Naive thymus-derived CD8-positive, alpha-beta T cell (primary cell): Measurements from ENCODE around the gene TTC28. TPM values are rescaled to one million over a fixed set of nuclear protein-coding genes. Genes with fewer than 3 reads are reported as not detected.
"Not testable (repeated sequence)": the region's sequence is repeated elsewhere in the genome, so short reads cannot be mapped to it uniquely, and the experiment has no call there.

Experiments
- ATAC-seq, 2 donors: fragments of 150-1000 bp; cut with Tn5 transposase in 1 of 2; sonication (Bioruptor Pico), chemical (Tn5 transposase) in 1 of 2; 1 replicate in 1 of 2; 2 replicates in 1 of 2; pipeline ENCODE4 v1.10.0; 2021; ENCODE audit warnings: mild to moderate bottlenecking in 2 of 2, moderate library complexity in 2 of 2
- POLR2A ChIA-PET: fragments of 350-600 bp; sonication (Branson Sonifier 250); formaldehyde crosslinking; loops from one replicate; lab custom pipeline; 2021; ENCODE audit warnings: antibody characterized with exemption; lab: Charles Lee
- DNase-seq, 10 donors: peaks; one replicate each; pipeline versions ENCODE4 v3.0.0 to v3.0.0-alpha.2; 2020 to 2022
- H3K27ac Mint-ChIP-seq, 10 donors: one replicate each; pipeline ENCODE4 v1.8.0; 2020 to 2022; ENCODE audit warnings: mild to moderate bottlenecking in 10 of 10, mixed read lengths in 10 of 10, moderate library complexity in 4 of 10, inconsistent platforms in 1 of 10
- H3K27me3 Mint-ChIP-seq, 5 donors: one replicate each; pipeline ENCODE4 v1.8.0; 2021 to 2022; ENCODE audit warnings: mixed read lengths in 5 of 5
- H3K36me3 Mint-ChIP-seq, 3 donors: one replicate each; pipeline ENCODE4 v1.8.0; 2020 to 2022; ENCODE audit warnings: mixed read lengths in 3 of 3, mild to moderate bottlenecking in 2 of 3, inconsistent platforms in 1 of 3
- H3K4me1 Mint-ChIP-seq, 4 donors: one replicate each; pipeline ENCODE4 v1.8.0; 2021 to 2022; ENCODE audit warnings: mixed read lengths in 4 of 4
- H3K4me3 Mint-ChIP-seq, 10 donors: one replicate each; pipeline ENCODE4 v1.8.0; 2020 to 2022; ENCODE audit warnings: mild to moderate bottlenecking in 10 of 10, mixed read lengths in 10 of 10, moderate library complexity in 6 of 10, inconsistent platforms in 1 of 10
- H3K9me3 Mint-ChIP-seq, 9 donors: one replicate each; pipeline ENCODE4 v1.8.0; 2020 to 2022; ENCODE audit warnings: mixed read lengths in 9 of 9, mild to moderate bottlenecking in 3 of 9, inconsistent platforms in 1 of 9, moderate library complexity in 1 of 9
- polyA plus RNA-seq, 3 donors: library from polyadenylated mRNA; unstranded; fragments of 300-500 nt; fragmentation: Illumina TruSeq; gene quantifications; one replicate each; pipeline ENCODE4 v1.2.3, GENCODE V29; 2021
- total RNA-seq, 8 experiments: library from RNA in 2 of 8; stranded (reverse) in 2 of 8; gene quantifications; one replicate each; pipeline ENCODE4 v1.2.3 and lab custom pipeline; 2021 to 2026

The TTC28 gene
- total and polyA plus RNA-seq, 5 experiments from 2014 or later, result 0.44 to 6.4 (median 1.3) TPM

DNA sequence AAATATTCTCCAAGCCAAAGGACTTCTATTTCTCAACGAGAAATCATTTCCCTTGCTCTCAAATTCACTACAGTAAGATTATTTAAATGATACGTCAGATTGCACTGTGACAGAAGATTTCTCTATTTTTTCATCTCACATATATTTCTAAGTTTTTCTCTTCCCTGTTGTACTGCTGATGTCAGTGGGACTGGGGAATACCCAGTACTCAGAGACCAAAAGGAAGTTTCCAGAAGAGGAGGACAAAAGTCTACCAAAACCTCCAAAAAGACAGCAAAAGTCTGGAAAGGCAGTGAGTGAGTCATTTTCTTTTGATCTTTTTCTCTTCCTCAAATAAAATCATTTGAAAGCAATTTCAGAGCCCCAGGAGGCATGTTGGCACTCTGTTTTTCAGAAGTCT, 610.8 kb downstream of the TTC28 start:
- DNase-seq (no peak), ATAC-seq (no peak)
- Mint-ChIP-seq H3K27ac (no peak overlapping the region), H3K27me3 (peaks cover 0 to 5% (median 0%) of the 10 kb centered on the region in 5 donors), H3K4me3 (no peak overlapping the region), H3K9me3 (peaks cover 0 to 6% (median 0%) of the 10 kb centered on the region in 9 donors), H3K4me1 (no peaks in the 10 kb centered on the region), H3K36me3 (peaks cover 7 to 12% (median 11%) of the 10 kb centered on the region in 3 donors)
- POLR2A ChIA-PET, result no interaction called here

DNA sequence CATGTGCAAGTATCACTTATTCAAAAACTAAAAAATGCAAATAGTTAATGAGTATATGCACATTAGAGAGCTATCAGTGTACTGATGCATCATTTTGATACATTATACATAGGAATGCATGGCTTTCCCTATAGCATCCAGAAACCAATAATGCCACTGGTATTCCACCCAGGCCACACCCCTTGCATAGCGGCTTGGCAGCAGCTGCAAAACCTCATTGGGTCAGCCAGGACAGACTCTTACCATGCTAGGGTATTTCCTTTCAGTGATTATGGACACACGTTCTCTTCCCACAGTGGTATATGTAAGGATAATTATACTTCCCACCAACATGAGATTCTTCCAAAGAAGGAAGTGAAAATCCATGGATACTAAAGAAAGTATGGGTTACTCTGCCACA, 614.7 kb downstream of the TTC28 start:
- Mint-ChIP-seq H3K9me3 (peaks cover 0 to 27% (median 0%) of the 10 kb centered on the region in 9 donors), H3K4me1 (no peaks in the 10 kb centered on the region), H3K4me3 (no peak overlapping the region), H3K36me3 (peaks cover 9 to 23% (median 12%) of the 10 kb centered on the region in 3 donors), H3K27me3 (peaks cover 0 to 8% (median 0%) of the 10 kb centered on the region in 5 donors), H3K27ac (no peak overlapping the region)
- no peak for DNase-seq
- POLR2A ChIA-PET, result no interaction called here
- no peak for ATAC-seq

DNA sequence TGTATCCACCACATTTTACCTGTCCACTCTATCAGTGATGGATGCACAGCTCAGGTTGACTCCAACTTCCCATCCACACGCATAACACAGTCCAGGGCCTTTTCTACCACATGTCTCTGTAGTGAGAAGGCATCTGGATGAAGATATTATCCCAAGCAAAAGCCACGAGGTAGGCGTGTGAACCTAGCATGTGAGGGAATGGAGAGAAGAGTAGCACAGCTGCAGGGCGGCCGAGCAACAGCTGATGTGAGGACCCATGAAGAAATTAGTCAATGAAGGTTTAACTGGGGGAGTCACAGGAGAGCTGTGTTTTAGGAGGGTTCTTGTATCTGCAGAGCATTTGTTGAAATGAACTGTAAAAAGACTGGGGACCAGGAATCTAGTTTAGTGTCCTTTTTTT, 616.0 kb downstream of the TTC28 start:
- POLR2A ChIA-PET, result no interaction called here
- peaks cover 0 to 27% (median 0%) of the 10 kb centered on the region in 9 donors for H3K9me3 Mint-ChIP-seq
- peaks cover 0 to 6% (median 0%) of the 10 kb centered on the region in 5 donors for H3K27me3 Mint-ChIP-seq
- H3K4me1 Mint-ChIP-seq, result no peaks in the 10 kb centered on the region
- H3K36me3 Mint-ChIP-seq, result peaks cover 4 to 21% (median 12%) of the 10 kb centered on the region in 3 donors
- ATAC-seq, result no peak
- no peak for DNase-seq
- H3K4me3 Mint-ChIP-seq, result no peak overlapping the region
- no peak overlapping the region for H3K27ac Mint-ChIP-seq

DNA sequence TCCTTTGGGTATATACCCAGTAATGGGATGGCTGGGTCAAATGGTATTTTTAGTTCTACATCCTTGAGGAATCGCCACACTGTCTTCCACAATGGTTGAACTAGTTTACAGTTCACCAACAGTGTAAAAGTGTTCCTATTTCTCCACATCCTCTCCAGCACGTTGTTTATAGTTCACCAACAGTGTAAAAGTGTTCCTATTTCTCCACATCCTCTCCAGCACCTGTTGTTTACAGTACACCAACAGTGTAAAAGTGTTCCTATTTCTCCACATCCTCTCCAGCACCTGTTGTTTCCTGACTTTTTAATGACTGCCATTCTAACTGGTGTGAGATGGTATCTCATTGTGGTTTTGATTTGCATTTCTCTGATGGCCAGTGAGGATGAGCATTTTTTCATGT, 619.0 kb downstream of the TTC28 start:
- H3K4me3 Mint-ChIP-seq, ATAC-seq, H3K27ac Mint-ChIP-seq, DNase-seq, H3K27me3 Mint-ChIP-seq, H3K4me1 Mint-ChIP-seq, POLR2A ChIA-PET: not testable (repeated sequence)
- Mint-ChIP-seq H3K36me3 (peaks cover 4 to 19% (median 12%) of the 10 kb centered on the region in 3 donors), H3K9me3 (peaks cover 0 to 27% (median 0%) of the 10 kb centered on the region in 9 donors)

DNA sequence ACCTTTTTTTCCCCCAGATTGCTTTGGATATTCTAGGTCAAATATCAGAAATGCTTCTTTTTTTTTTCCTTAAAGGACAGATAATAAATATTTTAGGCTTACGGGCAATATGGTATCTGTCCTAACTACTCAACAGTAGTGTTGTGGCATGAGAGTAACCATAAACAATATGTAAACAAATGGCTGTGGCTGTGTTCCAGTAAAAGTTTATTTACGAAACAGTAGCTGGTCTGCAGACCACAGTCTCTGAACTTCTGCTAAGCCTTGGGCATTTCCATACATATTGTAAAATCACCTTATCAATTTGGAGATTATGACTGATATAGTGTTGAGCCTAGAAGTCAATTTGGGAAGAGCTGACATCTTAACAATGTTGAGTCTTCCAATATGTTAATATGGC, 621.6 kb downstream of the TTC28 start:
- peaks cover 0 to 17% (median 0%) of the 10 kb centered on the region in 9 donors for H3K9me3 Mint-ChIP-seq
- no peak overlapping the region for H3K27ac Mint-ChIP-seq
- H3K36me3 Mint-ChIP-seq, result peaks cover 0 to 19% (median 0%) of the 10 kb centered on the region in 3 donors
- peaks cover 0 to 2% (median 0%) of the 10 kb centered on the region in 5 donors for H3K27me3 Mint-ChIP-seq
- POLR2A ChIA-PET, result no interaction called here
- DNase-seq (no peak), ATAC-seq (no peak)
- H3K4me1 Mint-ChIP-seq, result no peaks in the 10 kb centered on the region
- H3K4me3 Mint-ChIP-seq, result no peak overlapping the region

DNA sequence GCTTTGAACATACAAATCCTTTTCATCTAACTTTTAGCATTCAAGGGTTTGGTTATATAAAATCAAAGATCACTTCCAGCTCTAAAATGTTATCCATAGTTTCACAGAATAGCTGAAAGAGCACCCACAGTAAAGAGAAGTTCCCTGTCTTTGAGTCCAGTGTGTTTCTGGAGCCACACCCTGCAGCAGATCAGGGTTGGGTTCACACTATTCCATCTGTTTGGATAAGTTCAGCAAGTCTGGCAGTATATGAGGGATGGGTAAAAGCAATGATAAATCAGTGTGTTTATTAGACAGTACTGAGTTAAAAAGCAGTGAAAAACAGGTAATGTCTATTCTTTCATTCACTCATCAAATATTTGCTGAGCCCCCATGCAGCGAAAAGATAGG, 624.8 kb downstream of the TTC28 start:
- H3K36me3 Mint-ChIP-seq, result no peaks in the 10 kb centered on the region
- no peaks in the 10 kb centered on the region for H3K4me1 Mint-ChIP-seq
- H3K27ac Mint-ChIP-seq, result no peak overlapping the region
- no peaks in the 10 kb centered on the region for H3K9me3 Mint-ChIP-seq
- H3K4me3 Mint-ChIP-seq, result no peak overlapping the region
- ATAC-seq (no peak), DNase-seq (no peak)
- H3K27me3 Mint-ChIP-seq, result peaks cover 0 to 2% (median 0%) of the 10 kb centered on the region in 5 donors
- POLR2A ChIA-PET, result no interaction called here

DNA sequence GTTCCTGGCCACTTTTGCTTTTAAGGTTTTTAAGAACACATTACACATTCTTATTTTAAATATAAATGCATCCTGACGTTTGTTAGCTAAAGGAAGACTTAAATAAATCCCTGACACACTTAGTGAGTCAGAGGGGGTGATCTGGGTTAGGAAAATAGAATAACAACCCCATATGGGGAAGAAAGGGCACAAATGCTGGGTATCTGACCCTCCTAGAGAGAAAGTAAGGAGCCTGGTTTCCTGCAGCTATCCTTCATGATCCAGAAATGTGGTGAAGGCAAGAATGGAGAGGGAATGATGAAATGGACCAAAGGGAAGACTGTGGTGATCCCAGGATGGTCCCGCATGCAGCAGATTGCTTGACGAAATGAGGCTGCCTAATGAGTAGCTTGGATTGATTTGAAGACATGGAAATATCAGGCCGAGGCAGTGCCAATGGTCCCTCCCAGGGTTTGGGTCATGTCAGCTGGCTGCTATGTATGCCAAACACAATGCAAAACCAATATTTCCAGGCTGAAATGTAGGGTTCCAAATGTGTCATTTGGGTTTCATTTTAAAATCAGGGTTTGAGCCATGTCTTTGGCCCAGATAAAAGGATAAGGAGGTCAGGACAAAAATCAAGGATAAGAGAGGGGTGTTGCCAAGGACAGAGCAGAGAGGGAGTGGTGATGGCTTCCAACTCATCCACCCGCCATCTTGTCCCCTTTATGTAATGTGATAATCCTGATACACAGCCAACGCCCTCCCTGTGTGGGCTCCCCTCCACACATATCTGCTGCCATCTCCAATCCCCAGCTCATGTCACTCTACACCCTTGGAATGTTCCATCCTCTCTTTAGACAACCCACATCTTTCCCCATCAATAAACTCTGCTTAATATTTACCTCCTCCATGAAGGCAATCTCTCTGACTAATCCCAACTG, 625.5 kb downstream of the TTC28 start:
- POLR2A ChIA-PET, result no interaction called here
- H3K36me3 Mint-ChIP-seq, result no peaks in the 10 kb centered on the region
- DNase-seq, result no peak

DNA sequence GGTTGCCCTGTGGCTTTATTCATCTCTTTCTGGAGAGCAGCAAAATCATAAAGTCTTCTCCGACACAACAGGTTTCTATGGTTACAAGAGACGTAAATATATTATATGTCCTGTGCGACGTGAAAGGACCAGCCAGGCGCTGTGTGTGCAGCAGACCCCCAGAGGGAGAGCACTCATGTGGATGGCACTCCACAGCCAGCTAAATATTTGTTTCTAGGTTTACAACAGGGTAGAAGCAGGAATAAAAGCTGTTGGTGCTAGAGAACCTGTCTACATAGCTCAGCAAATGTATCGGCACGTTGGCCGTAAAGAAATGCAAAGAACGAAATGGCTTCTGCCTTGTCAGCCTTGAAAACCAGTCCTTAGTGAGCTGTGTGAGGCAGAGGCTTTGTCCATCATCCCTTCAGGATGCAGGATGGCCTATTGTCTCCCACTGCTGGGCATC, 626.8 kb downstream of the TTC28 start:
- Mint-ChIP-seq H3K27ac (no peak overlapping the region), H3K4me1 (peaks cover 0 to 4% (median 0%) of the 10 kb centered on the region in 4 donors), H3K9me3 (no peaks in the 10 kb centered on the region), H3K36me3 (no peaks in the 10 kb centered on the region), H3K27me3 (peaks cover 0 to 2% (median 0%) of the 10 kb centered on the region in 5 donors), H3K4me3 (no peak overlapping the region)
- DNase-seq (no peak), ATAC-seq (no peak)
- POLR2A ChIA-PET, result no interaction called here

More for the DNA sequence above, 625.5 kb downstream of the TTC28 start:
- peaks cover 0 to 2% (median 0%) of the 10 kb centered on the region in 5 donors for H3K27me3 Mint-ChIP-seq
- H3K4me3 Mint-ChIP-seq, result no peak overlapping the region
- no peak for ATAC-seq
- H3K27ac Mint-ChIP-seq, result no peak overlapping the region
- H3K4me1 Mint-ChIP-seq, result no peaks in the 10 kb centered on the region
- no peaks in the 10 kb centered on the region for H3K9me3 Mint-ChIP-seq

DNA sequence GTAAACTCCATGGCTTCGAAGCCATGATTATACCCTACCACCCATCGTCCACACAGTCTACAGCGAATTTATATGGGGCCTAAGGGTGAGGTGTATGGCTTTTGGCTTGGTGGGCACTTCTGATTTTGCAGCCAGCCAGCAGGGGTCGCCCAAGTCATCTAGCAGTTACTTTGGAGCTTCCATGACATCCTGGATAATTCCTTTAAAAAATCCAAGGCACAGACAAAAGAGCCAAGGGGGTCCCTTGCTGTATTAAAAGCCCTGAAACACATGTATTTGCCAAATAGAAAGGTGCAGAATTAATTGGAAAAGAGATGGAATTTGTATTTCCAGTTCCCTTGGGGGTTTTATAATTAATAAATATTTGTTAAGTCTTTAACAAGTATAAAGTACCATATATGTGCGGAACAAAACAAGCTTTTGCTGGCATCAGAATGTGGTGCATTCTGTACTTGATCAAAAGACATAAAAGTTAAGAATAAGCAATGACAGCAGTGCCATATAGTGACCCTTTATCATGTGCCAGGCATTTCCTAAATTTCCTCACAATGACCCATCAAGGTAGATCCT, 627.8 kb downstream of the TTC28 start:
- DNase-seq (peak in 5 of 10 donors; percentile 2 to 19 (median 16)), ATAC-seq (no peak)
- POLR2A ChIA-PET, result interaction anchor here (0.7 kb wide), 1 partner anchor 37 kb away, joined by 3 read pairs; no protein-coding TSS in a partner anchor
- H3K4me1 Mint-ChIP-seq, result peaks cover 0 to 4% (median 0%) of the 10 kb centered on the region in 4 donors
- no peaks in the 10 kb centered on the region for H3K36me3 Mint-ChIP-seq
- no peaks in the 10 kb centered on the region for H3K9me3 Mint-ChIP-seq
- peaks cover 0 to 2% (median 0%) of the 10 kb centered on the region in 5 donors for H3K27me3 Mint-ChIP-seq
- H3K27ac Mint-ChIP-seq, result no peak overlapping the region
- no peak overlapping the region for H3K4me3 Mint-ChIP-seq

DNA sequence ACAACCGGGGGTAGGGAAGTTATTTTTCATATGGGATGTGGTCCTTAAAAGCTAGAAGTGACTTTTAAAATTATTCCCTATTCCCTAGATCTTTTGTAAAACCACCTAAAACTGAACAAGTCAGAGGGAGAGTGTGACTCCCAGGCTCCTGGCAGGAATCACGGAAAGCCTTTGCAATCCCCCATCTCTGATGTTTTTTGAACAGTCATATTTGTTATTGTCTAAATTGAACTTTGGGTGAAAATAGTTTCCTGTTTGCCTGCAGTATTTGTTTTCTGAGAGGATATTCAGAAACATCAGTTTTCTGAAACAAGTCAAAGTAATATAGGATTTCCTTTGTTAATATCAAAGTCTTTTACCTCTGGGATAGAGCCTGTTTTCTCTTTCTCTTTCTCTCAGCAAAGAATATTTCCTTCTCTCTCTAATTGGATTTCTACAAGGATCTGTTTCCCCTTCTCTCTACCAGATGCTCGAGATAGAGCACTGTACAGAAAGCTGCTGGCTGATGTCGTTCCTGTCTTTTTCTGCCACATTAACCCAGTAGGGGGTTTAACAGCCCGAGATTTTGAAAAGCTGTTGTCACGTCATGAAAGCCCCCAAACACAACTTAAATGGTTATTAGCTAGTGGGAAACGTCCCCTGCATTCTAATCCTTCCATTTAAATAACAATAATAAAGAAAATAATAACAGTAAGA, 628.4 kb downstream of the TTC28 start:
- H3K27ac Mint-ChIP-seq, result no peak overlapping the region
- POLR2A ChIA-PET, result no interaction called here
- H3K27me3 Mint-ChIP-seq, result peaks cover 0 to 2% (median 0%) of the 10 kb centered on the region in 5 donors
- H3K4me3 Mint-ChIP-seq, result no peak overlapping the region
- no peak for ATAC-seq
- H3K4me1 Mint-ChIP-seq, result peaks cover 0 to 4% (median 0%) of the 10 kb centered on the region in 4 donors
- no peak for DNase-seq
- no peaks in the 10 kb centered on the region for H3K36me3 Mint-ChIP-seq
- H3K9me3 Mint-ChIP-seq, result no peaks in the 10 kb centered on the region

DNA sequence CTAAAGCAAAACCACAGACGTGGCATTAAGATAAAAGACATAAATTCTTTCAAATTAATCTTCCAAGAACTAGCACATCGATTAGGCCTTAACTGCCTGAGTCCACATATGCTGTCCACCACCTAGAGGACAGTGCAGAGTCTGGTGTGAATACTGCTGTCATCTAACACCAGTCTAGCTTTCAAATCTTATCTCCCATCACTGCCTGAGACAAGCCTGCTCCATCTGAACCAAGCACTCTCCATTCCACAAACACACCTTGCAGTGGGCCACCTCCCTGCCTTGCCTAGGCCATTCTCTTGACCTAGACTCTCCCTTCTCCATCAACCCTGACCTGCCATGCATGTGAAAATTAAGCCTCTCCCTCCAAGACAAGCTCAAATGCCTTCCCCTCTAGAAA, 631.1 kb downstream of the TTC28 start:
- DNase-seq (no peak), ATAC-seq (no peak)
- Mint-ChIP-seq H3K36me3 (no peaks in the 10 kb centered on the region), H3K4me1 (peaks cover 0 to 4% (median 0%) of the 10 kb centered on the region in 4 donors), H3K27me3 (no peaks in the 10 kb centered on the region), H3K4me3 (no peak overlapping the region), H3K9me3 (no peaks in the 10 kb centered on the region), H3K27ac (no peak overlapping the region)
- POLR2A ChIA-PET, result no interaction called here

DNA sequence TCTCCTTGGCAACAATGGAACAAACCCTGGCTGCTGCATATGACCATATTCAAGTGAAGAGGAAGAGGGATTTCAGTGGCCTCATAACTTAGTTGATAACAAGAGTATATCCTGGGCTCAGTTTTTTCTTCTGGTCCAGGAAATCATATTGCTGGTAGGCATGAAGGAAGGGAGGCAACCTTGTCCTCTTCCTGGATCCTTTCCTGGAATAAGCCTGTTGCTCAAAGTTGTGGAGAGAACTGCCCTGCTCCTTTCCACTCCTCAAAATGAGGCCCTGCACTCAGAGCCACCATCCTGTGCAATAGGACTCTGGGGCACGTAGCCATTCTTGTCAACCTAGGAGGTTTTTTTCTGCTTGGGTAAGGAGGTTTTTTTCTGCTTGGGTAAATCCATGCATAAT, 631.9 kb downstream of the TTC28 start:
- Mint-ChIP-seq H3K27me3 (no peaks in the 10 kb centered on the region), H3K36me3 (no peaks in the 10 kb centered on the region), H3K4me3 (no peak overlapping the region), H3K27ac (no peak overlapping the region), H3K9me3 (no peaks in the 10 kb centered on the region), H3K4me1 (peaks cover 0 to 4% (median 0%) of the 10 kb centered on the region in 4 donors)
- DNase-seq (no peak), ATAC-seq (no peak)
- POLR2A ChIA-PET, result no interaction called here
